Hematopoietic multipotent progenitor cell treated with erythropoietin and hydrocortisone succinate and interleukin-3 and kit ligand, for 17 days (in vitro differentiated cells): ENCODE results near the gene GEN1.

Experiments
- DNase-seq: peaks from one replicate; pipeline ENCODE4 v3.0.0-alpha.2; 2015; ENCODE audit warnings: low spot score

Gene GEN1

GRCh38 chr2:17753803-17754663 lies at the start of gene GEN1, which contains the start of gene SMC6:
GEN1 (plus strand) TSS chr2:17754138; CDS start chr2:17759944, 5,806 bp downstream.
SMC6 (minus strand) TSS chr2:17753810; CDS start chr2:17745946, 7,864 bp downstream.
- peak; percentile 93 for DNase-seq

GRCh38 chr2:17706845-17707244 lies 47.1 kb upstream of the GEN1 start:
- DNase-seq, result no peak

GRCh38 chr2:17708501-17708900 lies 45.4 kb upstream of the GEN1 start:
- DNase-seq, result no peak

- no peak for DNase-seq
These were observed 44.0 kb upstream of the GEN1 start for GRCh38 chr2:17709897-17710296.

- no peak for DNase-seq
These were observed 43.2 kb upstream of the GEN1 start for GRCh38 chr2:17710547-17711248.

- no peak for DNase-seq
These were observed 40.6 kb upstream of the GEN1 start for GRCh38 chr2:17713291-17713690.

- no peak for DNase-seq
These were observed 36.3 kb upstream of the GEN1 start for GRCh38 chr2:17717666-17718065.

- DNase-seq, result no peak
These were observed 35.2 kb upstream of the GEN1 start for GRCh38 chr2:17718689-17719088.

GRCh38 chr2:17719562-17720371 lies 34.2 kb upstream of the GEN1 start:
- DNase-seq, result peak; percentile 34

GRCh38 chr2:17728210-17728609 lies 25.7 kb upstream of the GEN1 start:
- DNase-seq, result no peak

GRCh38 chr2:17729880-17730279 lies 24.1 kb upstream of the GEN1 start:
- no peak for DNase-seq

- DNase-seq, result no peak
These were observed 20.3 kb upstream of the GEN1 start for GRCh38 chr2:17733599-17733998.

- no peak for DNase-seq
These were observed 18.1 kb upstream of the GEN1 start for GRCh38 chr2:17735864-17736263.

GRCh38 chr2:17736989-17737388 lies 16.9 kb upstream of the GEN1 start:
- DNase-seq, result no peak

- DNase-seq, result no peak
These were observed 13.7 kb upstream of the GEN1 start for GRCh38 chr2:17740203-17740602.

- no peak for DNase-seq
These were observed 6.1 kb upstream of the GEN1 start for GRCh38 chr2:17747684-17748452.

GRCh38 chr2:17748745-17749144 lies 5.2 kb upstream of the GEN1 start:
- no peak for DNase-seq

- no peak for DNase-seq
These were observed 4.0 kb upstream of the GEN1 start for GRCh38 chr2:17749753-17750438.

- DNase-seq, result no peak
These were observed 1.7 kb upstream of the GEN1 start for GRCh38 chr2:17752246-17752645.

GRCh38 chr2:17752892-17753802 lies 791 bp upstream of the GEN1 start:
- peak; percentile 53 for DNase-seq
